Activated naive CD8-positive, alpha-beta T cell treated with anti-CD3 and anti-CD28 coated beads for 36 hours (primary cell): Measurements from ENCODE around the gene SYCN. TPM values are rescaled to one million over a fixed set of nuclear protein-coding genes. Genes with fewer than 3 reads are reported as not detected.
"Not testable (repeated sequence)": the region's sequence is repeated elsewhere in the genome, so short reads cannot be mapped to it uniquely, and the experiment has no call there.

ENCODE experiments used
- DNase-seq: peaks from one replicate; pipeline ENCODE4 v3.0.0; 2021
- H3K27ac Mint-ChIP-seq: one replicate; pipeline ENCODE4 v1.8.0; 2022; ENCODE audit warnings: mild to moderate bottlenecking, moderate library complexity, mixed read lengths
- H3K27me3 Mint-ChIP-seq: one replicate; pipeline ENCODE4 v1.8.0; 2022; ENCODE audit warnings: mild to moderate bottlenecking, mixed read lengths
- H3K36me3 Mint-ChIP-seq: one replicate; pipeline ENCODE4 v1.8.0; 2021; ENCODE audit warnings: mild to moderate bottlenecking, mixed read lengths
- H3K4me1 Mint-ChIP-seq: one replicate; pipeline ENCODE4 v1.8.0; 2021; ENCODE audit warnings: mixed read lengths
- H3K4me3 Mint-ChIP-seq: one replicate; pipeline ENCODE4 v1.8.0; 2022; ENCODE audit warnings: mild to moderate bottlenecking, moderate library complexity, mixed read lengths
- H3K9me3 Mint-ChIP-seq: one replicate; pipeline ENCODE4 v1.8.0; 2022; ENCODE audit warnings: mixed read lengths
- total RNA-seq, 2 experiments: library from RNA; stranded (reverse); gene quantifications; one replicate each; pipeline ENCODE4 v1.2.3, GENCODE V29; 2021

Gene SYCN, protein sequence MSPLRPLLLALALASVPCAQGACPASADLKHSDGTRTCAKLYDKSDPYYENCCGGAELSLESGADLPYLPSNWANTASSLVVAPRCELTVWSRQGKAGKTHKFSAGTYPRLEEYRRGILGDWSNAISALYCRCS
- not detected for total RNA-seq

- Mint-ChIP-seq H3K4me1 (peaks cover 4% of the 10 kb centered on the region), H3K27me3 (peaks cover 54% of the 10 kb centered on the region), H3K9me3 (no peaks in the 10 kb centered on the region), H3K4me3 (no peak within 1 kb of the TSS), H3K27ac (no peak within 1 kb of the TSS), H3K36me3 (no peaks in the 10 kb centered on the region)
- no peak for DNase-seq
Measured at GRCh38 chr19:39203372-39204341, at the start of gene SYCN. Gene SYCN, minus strand, starts transcription at chr19:39204263. Its CDS starts 9 bp downstream, at chr19:39204254.

GRCh38 chr19:39253374-39254149 lies 49.5 kb upstream of the SYCN start:
- H3K36me3 Mint-ChIP-seq, result no peaks in the 10 kb centered on the region
- H3K27ac Mint-ChIP-seq, result no peak overlapping the region
- H3K27me3 Mint-ChIP-seq, result peaks cover 4% of the 10 kb centered on the region
- H3K4me1 Mint-ChIP-seq, result peaks cover 2% of the 10 kb centered on the region
- DNase-seq, result no peak
- no peak overlapping the region for H3K4me3 Mint-ChIP-seq
- H3K9me3 Mint-ChIP-seq, result no peaks in the 10 kb centered on the region

GRCh38 chr19:39252458-39252857 lies 48.4 kb upstream of the SYCN start:
- Mint-ChIP-seq H3K4me1 (peaks cover 2% of the 10 kb centered on the region), H3K36me3 (no peaks in the 10 kb centered on the region), H3K27me3 (peaks cover 4% of the 10 kb centered on the region), H3K9me3 (no peaks in the 10 kb centered on the region), H3K4me3 (no peak overlapping the region), H3K27ac (no peak overlapping the region)
- no peak for DNase-seq

GRCh38 chr19:39251846-39252245 lies 47.8 kb upstream of the SYCN start:
- Mint-ChIP-seq H3K4me1 (peaks cover 4% of the 10 kb centered on the region), H3K9me3 (no peaks in the 10 kb centered on the region), H3K36me3 (no peaks in the 10 kb centered on the region), H3K27ac (no peak overlapping the region), H3K27me3 (peaks cover 10% of the 10 kb centered on the region), H3K4me3 (no peak overlapping the region)
- no peak for DNase-seq

DNA sequence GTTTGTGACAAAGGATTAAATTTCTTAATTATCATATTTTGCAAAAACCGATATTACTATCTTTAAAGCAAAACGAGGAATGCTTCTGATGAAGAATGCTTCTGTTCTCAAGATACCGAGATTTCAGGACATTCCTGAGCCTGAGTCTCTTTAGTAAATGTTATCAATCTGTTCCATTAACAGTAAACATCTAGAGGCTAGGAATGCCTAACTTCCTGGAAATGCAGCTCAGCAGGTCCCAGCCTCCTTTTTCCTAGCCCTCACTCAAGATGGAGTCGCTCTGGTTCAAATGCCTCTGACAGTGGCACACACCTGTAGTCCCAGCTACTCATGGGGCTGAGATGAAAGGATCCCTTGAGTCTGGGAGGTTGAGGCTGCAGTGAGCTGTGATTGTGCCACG lies 47.0 kb upstream of the SYCN start:
- DNase-seq, result no peak
- no peaks in the 10 kb centered on the region for H3K36me3 Mint-ChIP-seq
- peaks cover 4% of the 10 kb centered on the region for H3K4me1 Mint-ChIP-seq
- no peak overlapping the region for H3K4me3 Mint-ChIP-seq
- no peak overlapping the region for H3K27ac Mint-ChIP-seq
- H3K9me3 Mint-ChIP-seq, result no peaks in the 10 kb centered on the region
- H3K27me3 Mint-ChIP-seq, result peaks cover 11% of the 10 kb centered on the region

- peaks cover 4% of the 10 kb centered on the region for H3K4me1 Mint-ChIP-seq
- H3K36me3 Mint-ChIP-seq, result no peaks in the 10 kb centered on the region
- H3K27ac Mint-ChIP-seq, result no peak within 1 kb of the TSS
- no peak within 1 kb of the TSS for H3K4me3 Mint-ChIP-seq
- H3K27me3 Mint-ChIP-seq, result peaks cover 11% of the 10 kb centered on the region
- no peaks in the 10 kb centered on the region for H3K9me3 Mint-ChIP-seq
- DNase-seq, result no peak
Measured at GRCh38 chr19:39248806-39249205, 44.7 kb upstream of the SYCN start, which contains the start of gene IFNL4. Gene IFNL4, minus strand, starts transcription at chr19:39248856.

- Mint-ChIP-seq H3K9me3 (no peaks in the 10 kb centered on the region), H3K27me3 (peaks cover 11% of the 10 kb centered on the region), H3K4me1 (peaks cover 4% of the 10 kb centered on the region), H3K27ac (no peak overlapping the region), H3K36me3 (no peaks in the 10 kb centered on the region), H3K4me3 (no peak overlapping the region)
- DNase-seq, result peak; percentile 28
Measured at GRCh38 chr19:39247701-39248664, 43.9 kb upstream of the SYCN start.

DNA sequence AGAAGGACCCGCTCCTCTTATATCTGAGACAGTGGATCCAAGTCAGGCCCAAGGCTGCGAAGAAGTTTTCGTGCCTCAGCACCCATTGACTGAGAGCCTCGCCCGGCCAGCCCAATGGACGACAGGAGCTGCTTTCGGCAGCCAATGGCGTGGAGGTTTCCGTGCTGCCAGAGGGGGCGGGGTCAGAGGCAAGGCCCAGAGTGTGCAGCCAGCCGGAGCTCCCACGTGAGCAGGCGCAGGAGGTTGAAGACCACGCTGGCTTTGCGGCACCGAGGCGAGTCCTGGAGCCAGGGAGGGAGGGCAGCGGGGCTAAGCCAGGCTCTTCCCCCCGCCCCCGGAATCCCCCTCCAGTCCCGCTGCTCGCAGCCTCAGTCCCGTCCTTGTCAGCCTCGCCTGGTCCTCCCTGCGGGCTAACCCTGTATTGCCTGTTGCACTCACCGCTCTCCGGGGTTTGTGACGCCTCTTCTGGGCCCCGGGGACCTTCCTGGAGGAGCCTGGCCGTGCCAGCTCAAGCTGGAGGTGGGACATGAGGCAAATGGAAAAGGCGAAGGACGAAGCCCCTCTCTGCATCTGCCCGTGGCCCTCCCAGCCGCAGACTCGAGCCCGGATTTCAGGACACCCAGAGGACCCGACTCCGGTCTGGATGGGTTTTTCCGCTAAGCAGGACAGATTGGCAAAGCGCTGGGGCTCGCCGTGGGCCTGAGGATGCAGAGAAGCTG lies 43.0 kb upstream of the SYCN start:
- Mint-ChIP-seq H3K36me3 (no peaks in the 10 kb centered on the region), H3K4me3 (peak overlapping the region; percentile 67), H3K27ac (no peak overlapping the region), H3K4me1 (peaks cover 4% of the 10 kb centered on the region), H3K27me3 (peaks cover 11% of the 10 kb centered on the region), H3K9me3 (no peaks in the 10 kb centered on the region)
- peak; percentile 57 for DNase-seq

- H3K4me1 Mint-ChIP-seq, H3K9me3 Mint-ChIP-seq, H3K4me3 Mint-ChIP-seq, H3K27ac Mint-ChIP-seq, H3K36me3 Mint-ChIP-seq, DNase-seq: not testable (repeated sequence)
- peaks cover 11% of the 10 kb centered on the region for H3K27me3 Mint-ChIP-seq
Measured at GRCh38 chr19:39245166-39245565, 41.1 kb upstream of the SYCN start.

DNA sequence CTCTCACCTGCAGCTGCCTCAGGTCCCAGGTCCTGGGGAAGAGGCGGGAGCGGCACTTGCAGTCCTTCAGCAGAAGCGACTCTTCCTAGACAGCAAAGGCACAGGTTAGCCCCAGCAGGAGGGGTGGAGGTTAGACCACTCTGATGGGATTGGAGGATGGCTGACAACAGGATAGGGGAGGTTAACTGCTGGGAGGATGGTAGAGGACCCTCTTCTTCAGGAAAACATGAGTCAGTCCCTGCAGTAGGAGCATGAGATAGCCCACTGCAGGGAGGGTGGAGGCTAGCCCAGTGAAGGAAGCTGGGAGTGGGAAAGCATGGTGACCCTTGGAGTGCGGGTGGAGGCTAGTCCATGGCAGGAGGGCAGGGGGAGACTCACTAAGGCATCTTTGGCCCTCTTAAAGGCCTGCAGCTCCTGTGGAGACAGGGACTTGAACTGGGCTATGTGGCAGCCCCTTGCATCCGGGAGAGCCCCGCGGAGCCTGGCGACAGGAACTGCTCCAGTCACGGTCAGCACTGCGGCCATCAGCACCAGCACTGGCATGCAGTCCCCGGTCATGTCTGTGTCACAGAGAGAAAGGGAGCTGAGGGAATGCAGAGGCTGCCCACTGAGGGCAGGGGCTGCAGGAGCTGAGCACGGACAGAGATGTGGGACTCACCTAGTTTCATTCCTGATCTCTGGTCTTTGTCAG lies 40.5 kb upstream of the SYCN start, which contains the start of gene IFNL3:
TSS of gene IFNL3 (minus strand) at position 597 of the 691 bp plus-strand sequence. CDS start at position 558, 39 bp downstream.
- peaks cover 11% of the 10 kb centered on the region for H3K27me3 Mint-ChIP-seq
- H3K36me3 Mint-ChIP-seq, H3K9me3 Mint-ChIP-seq, DNase-seq, H3K4me3 Mint-ChIP-seq, H3K4me1 Mint-ChIP-seq, H3K27ac Mint-ChIP-seq: not testable (repeated sequence)

- H3K9me3 Mint-ChIP-seq, H3K27ac Mint-ChIP-seq, H3K27me3 Mint-ChIP-seq, H3K36me3 Mint-ChIP-seq, DNase-seq, H3K4me3 Mint-ChIP-seq, H3K4me1 Mint-ChIP-seq: not testable (repeated sequence)
Measured at GRCh38 chr19:39243741-39244140, 39.7 kb upstream of the SYCN start.

DNA sequence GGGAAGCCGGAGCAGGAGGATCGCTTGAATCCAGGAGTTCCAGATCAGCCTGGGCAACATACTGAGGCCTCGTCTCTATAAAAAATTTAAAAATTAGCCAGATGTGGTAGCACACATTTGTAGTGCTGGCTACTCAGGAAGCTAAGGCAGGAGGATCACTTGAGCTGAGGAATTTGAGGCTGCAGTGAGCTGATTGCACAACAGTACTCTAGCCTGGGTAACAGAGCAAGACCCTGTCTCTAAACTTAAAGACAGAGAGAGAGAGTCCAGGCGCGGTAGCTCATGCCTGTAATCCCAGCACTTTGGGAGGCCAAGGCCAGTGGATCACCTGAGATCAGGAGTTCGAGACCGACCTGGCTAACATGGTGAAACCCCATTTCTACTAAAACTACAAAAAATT lies 36.4 kb upstream of the SYCN start:
- Mint-ChIP-seq H3K27me3 (no peaks in the 10 kb centered on the region), H3K36me3 (no peaks in the 10 kb centered on the region), H3K4me1 (peaks cover 29% of the 10 kb centered on the region), H3K9me3 (no peaks in the 10 kb centered on the region), H3K4me3 (no peak overlapping the region), H3K27ac (no peak overlapping the region)
- no peak for DNase-seq

- Mint-ChIP-seq H3K27me3 (no peaks in the 10 kb centered on the region), H3K4me1 (peaks cover 29% of the 10 kb centered on the region), H3K9me3 (no peaks in the 10 kb centered on the region), H3K27ac (no peak overlapping the region), H3K36me3 (no peaks in the 10 kb centered on the region), H3K4me3 (no peak overlapping the region)
- DNase-seq, result no peak
Measured at GRCh38 chr19:39238944-39239343, 34.9 kb upstream of the SYCN start.
